ENCODE results near the gene DTX4.
A peak's percentile ranks its signal among the peaks of the same experiment; 100 is the strongest.

DTX4 gene

GRCh38 chr11:59152312-59152951 is 19.5 kb upstream of the DTX4 start:
- no peak for TF ChIP-seq CTCF (IDR thresholded peaks at IDR 0.05; ENCODE audit: control insufficient read depth, insufficient read depth, low read depth, low read length, missing control alignments)
- H3K4me3 ChIP-seq (ENCODE audit: control insufficient read depth, low read depth, low read length): no peak overlapping the region
- no peak for DNase-seq (ENCODE audit: low read depth)

GRCh38 chr11:59154610-59155009 is 17.3 kb upstream of the DTX4 start:
- no peak for DNase-seq (ENCODE audit: low read depth)
- no peak for TF ChIP-seq CTCF (IDR thresholded peaks at IDR 0.05; ENCODE audit: control insufficient read depth, insufficient read depth, low read depth, low read length, missing control alignments)
- no peak overlapping the region for H3K4me3 ChIP-seq (ENCODE audit: control insufficient read depth, low read depth, low read length)

- TF ChIP-seq CTCF (IDR thresholded peaks at IDR 0.05; ENCODE audit: control insufficient read depth, insufficient read depth, low read depth, low read length, missing control alignments): no peak
- DNase-seq (ENCODE audit: low read depth): no peak
- H3K4me3 ChIP-seq (ENCODE audit: control insufficient read depth, low read depth, low read length): no peak overlapping the region
Measured at GRCh38 chr11:59157433-59157832, 14.5 kb upstream of the DTX4 start.

- peak; percentile 25 for DNase-seq (ENCODE audit: low read depth)
- peak; percentile 84 for TF ChIP-seq CTCF (IDR thresholded peaks at IDR 0.05; ENCODE audit: control insufficient read depth, insufficient read depth, low read depth, low read length, missing control alignments)
- no peak overlapping the region for H3K4me3 ChIP-seq (ENCODE audit: control insufficient read depth, low read depth, low read length)
Measured at GRCh38 chr11:59158206-59159068, 13.5 kb upstream of the DTX4 start.

- H3K4me3 ChIP-seq (ENCODE audit: control insufficient read depth, low read depth, low read length): no peak overlapping the region
- no peak for TF ChIP-seq CTCF (IDR thresholded peaks at IDR 0.05; ENCODE audit: control insufficient read depth, insufficient read depth, low read depth, low read length, missing control alignments)
- DNase-seq (ENCODE audit: low read depth): no peak
Measured at GRCh38 chr11:59164028-59164427, 7.9 kb upstream of the DTX4 start.

- no peak for TF ChIP-seq CTCF (IDR thresholded peaks at IDR 0.05; ENCODE audit: control insufficient read depth, insufficient read depth, low read depth, low read length, missing control alignments)
- peak overlapping the region; percentile 59 for H3K4me3 ChIP-seq (ENCODE audit: control insufficient read depth, low read depth, low read length)
- DNase-seq (ENCODE audit: low read depth): no peak
Measured at GRCh38 chr11:59172345-59173079, 580 bp downstream of the DTX4 start.
